ENCODE results near the gene NDUFB3. TPM values are rescaled to one million over a fixed set of nuclear protein-coding genes. Genes with fewer than 3 reads are reported as not detected.

NDUFB3 gene
- total and polyA plus RNA-seq, 2 donors (not counting 1 experiment from before 2014, with no cell fraction given), result 13.0 to 44.7 TPM

GRCh38 chr2:201107624-201108023 lies 35.8 kb downstream of the NDUFB3 start:
- intact Hi-C loops (cut with micrococcal nuclease), result no loop called here
- H3K27me3 Mint-ChIP-seq, result no peaks in the 10 kb centered on the region
- no peak overlapping the region for H3K4me2 ChIP-seq (replicated peaks; ENCODE audit: low read depth, low read length, poor library complexity, severe bottlenecking)
- H3K4me3 ChIP-seq (ENCODE audit: control extremely low read depth in 1 of 5, extremely low read depth in 1 of 5, insufficient read depth in 1 of 5, low read depth in 2 of 5, low read length in 4 of 5), result no peak overlapping the region
- peaks cover 10% of the 10 kb centered on the region for H3K4me1 Mint-ChIP-seq
- CTCF ChIA-PET, result interaction anchor here (1.2 to 2.3 kb wide), 4 partner anchors 10 to 125 kb away, joined by 3 to 5 read pairs (median 4); partner anchors contain the start of gene CASP10
- H3K27ac ChIP-seq (ENCODE audit: low read length in 2 of 2), result no peak overlapping the region
- no peaks in the 10 kb centered on the region for H3K9me3 Mint-ChIP-seq (ENCODE audit: insufficient read depth)
- H3K9me3 ChIP-seq (ENCODE audit: control extremely low read depth in 1 of 3, control insufficient read depth in 2 of 3, insufficient read depth in 1 of 3, low read length in 2 of 3), result no peaks in the 10 kb centered on the region
- POLR2A ChIA-PET, result no interaction called here
- H4K20me1 ChIP-seq (ENCODE audit: control insufficient read depth, insufficient read depth, low read length, poor library complexity, severe bottlenecking), result no peaks in the 10 kb centered on the region
- no peak overlapping the region for H3K4me3 Mint-ChIP-seq
- H3K36me3 ChIP-seq (replicated peaks in 1 of 2; ENCODE audit: control extremely low read depth in 1 of 2, control insufficient read depth in 1 of 2, extremely low read depth in 1 of 2, insufficient read depth in 2 of 2, low read length in 1 of 2), result peaks cover 0 to 5% of the 10 kb centered on the region in 2 experiments
- H3K27ac Mint-ChIP-seq, result no peak overlapping the region
- H2AFZ ChIP-seq (ENCODE audit: insufficient read depth, low read depth, low read length, poor library complexity, severe bottlenecking), result no peak overlapping the region
- ATAC-seq (ENCODE audit: low read depth) (no peak), DNase-seq (no peak)
- 100% methylated on average over 2 of the region's 2 CpGs for WGBS (ENCODE audit: insufficient coverage)
- no peaks in the 10 kb centered on the region for H3K4me1 ChIP-seq (ENCODE audit: control insufficient read depth in 2 of 2, insufficient read depth in 2 of 2, low read length in 2 of 2)
- no peak overlapping the region for H3K9ac ChIP-seq (ENCODE audit: low read length)
- H3K79me2 ChIP-seq (ENCODE audit: control insufficient read depth, insufficient read depth, low read length), result peaks cover 3% of the 10 kb centered on the region
- no peaks in the 10 kb centered on the region for H3K27me3 ChIP-seq (replicated peaks in 1 of 4; ENCODE audit: control extremely low read depth in 1 of 4, control insufficient read depth in 3 of 4, insufficient read depth in 4 of 4, low read length in 3 of 4)
- TF ChIP-seq EZH2 (IDR thresholded peaks at IDR 0.05; ENCODE audit: borderline replicate concordance, insufficient read depth, low read depth, low read length, poor library complexity, severe bottlenecking), result no peak
- TF ChIP-seq CTCF (IDR thresholded peaks at IDR 0.05), result no peak

GRCh38 chr2:201108341-201108740 lies 36.5 kb downstream of the NDUFB3 start:
- Histone ChIP-seq H2AFZ (ENCODE audit: insufficient read depth, low read depth, low read length, poor library complexity, severe bottlenecking) (no peak overlapping the region), H3K36me3 (replicated peaks in 1 of 2; ENCODE audit: control extremely low read depth in 1 of 2, control insufficient read depth in 1 of 2, extremely low read depth in 1 of 2, insufficient read depth in 2 of 2, low read length in 1 of 2) (peaks cover 0 to 5% of the 10 kb centered on the region in 2 experiments), H3K9me3 (ENCODE audit: control extremely low read depth in 1 of 3, control insufficient read depth in 2 of 3, insufficient read depth in 1 of 3, low read length in 2 of 3) (no peaks in the 10 kb centered on the region), H3K4me1 (ENCODE audit: control insufficient read depth in 2 of 2, insufficient read depth in 2 of 2, low read length in 2 of 2) (no peaks in the 10 kb centered on the region), H3K4me2 (replicated peaks; ENCODE audit: low read depth, low read length, poor library complexity, severe bottlenecking) (no peak overlapping the region), H3K27me3 (replicated peaks in 1 of 4; ENCODE audit: control extremely low read depth in 1 of 4, control insufficient read depth in 3 of 4, insufficient read depth in 4 of 4, low read length in 3 of 4) (no peaks in the 10 kb centered on the region), H3K27ac (ENCODE audit: low read length in 2 of 2) (no peak overlapping the region), H4K20me1 (ENCODE audit: control insufficient read depth, insufficient read depth, low read length, poor library complexity, severe bottlenecking) (no peaks in the 10 kb centered on the region), H3K9ac (ENCODE audit: low read length) (no peak overlapping the region), H3K79me2 (ENCODE audit: control insufficient read depth, insufficient read depth, low read length) (peaks cover 7% of the 10 kb centered on the region), H3K4me3 (ENCODE audit: control extremely low read depth in 1 of 5, extremely low read depth in 1 of 5, insufficient read depth in 1 of 5, low read depth in 2 of 5, low read length in 4 of 5) (no peak overlapping the region)
- no peak for TF ChIP-seq EZH2 (IDR thresholded peaks at IDR 0.05; ENCODE audit: borderline replicate concordance, insufficient read depth, low read depth, low read length, poor library complexity, severe bottlenecking)
- TF ChIP-seq CTCF (IDR thresholded peaks at IDR 0.05), result no peak
- POLR2A ChIA-PET, result interaction anchor here (0.7 kb wide), 1 partner anchor 9 kb away, joined by 3 read pairs; no protein-coding TSS in a partner anchor
- Mint-ChIP-seq H3K27me3 (no peaks in the 10 kb centered on the region), H3K9me3 (ENCODE audit: insufficient read depth) (no peaks in the 10 kb centered on the region), H3K27ac (no peak overlapping the region), H3K4me1 (peaks cover 12% of the 10 kb centered on the region), H3K4me3 (no peak overlapping the region)
- ATAC-seq (ENCODE audit: low read depth) (no peak), DNase-seq (no peak)
- CTCF ChIA-PET, result interaction anchor here (1.6 to 2.3 kb wide), 2 partner anchors 10 to 124 kb away, joined by 3 to 5 read pairs; no protein-coding TSS in a partner anchor
- 100% methylated on average over 1 of the region's 2 CpGs for WGBS (ENCODE audit: insufficient coverage)
- intact Hi-C loops (cut with micrococcal nuclease), result no loop called here
